Measurements from ENCODE around the gene TOMM7. TPM values are rescaled to one million over a fixed set of nuclear protein-coding genes. Genes with fewer than 3 reads are reported as not detected.

The TOMM7 gene
- total and polyA plus RNA-seq, 10 donors: 85.4 to 524 (median 300) TPM

GRCh38 chr7:22858640-22859561 lies 36.3 kb upstream of the TOMM7 start:
- DNase-seq: no peak
- no peak overlapping the region for H3K4me3 ChIP-seq
- H3K9me3 ChIP-seq: no peaks in the 10 kb centered on the region
- TF ChIP-seq CTCF (IDR thresholded peaks at IDR 0.05 in 8 of 11, conservative IDR thresholded peaks at IDR 0.05 in 3 of 11): no peak
- intact Hi-C loops (cut with DNase I; ENCODE audit: low total_unique reads): no loop called here
- no peak overlapping the region for H3K27ac ChIP-seq
- WGBS, 5 donors: 73 to 90% (median 86%) methylated on average over 10 of the region's 10 CpGs
- peaks cover 0 to 22% (median 18%) of the 10 kb centered on the region in 6 donors for H3K4me1 ChIP-seq
- peaks cover 0 to 53% (median 4%) of the 10 kb centered on the region in 6 donors for H3K36me3 ChIP-seq
- no peaks in the 10 kb centered on the region for H3K27me3 ChIP-seq (replicated peaks in 1 of 7)

GRCh38 chr7:22858274-22858639 lies 35.6 kb upstream of the TOMM7 start:
- no peaks in the 10 kb centered on the region for H3K27me3 ChIP-seq (replicated peaks in 1 of 7)
- no peak for TF ChIP-seq CTCF (IDR thresholded peaks at IDR 0.05 in 8 of 11, conservative IDR thresholded peaks at IDR 0.05 in 3 of 11)
- TF ChIP-seq POLR2AphosphoS5 (IDR thresholded peaks at IDR 0.05): no peak
- TF ChIP-seq POLR2A (IDR thresholded peaks at IDR 0.05): no peak
- H3K9me3 ChIP-seq: no peaks in the 10 kb centered on the region
- no peak overlapping the region for H3K27ac ChIP-seq
- intact Hi-C loops (cut with DNase I; ENCODE audit: low total_unique reads): no loop called here
- no peak overlapping the region for H3K4me3 ChIP-seq
- H3K36me3 ChIP-seq: peaks cover 0 to 46% (median 4%) of the 10 kb centered on the region in 6 donors
- DNase-seq: no peak
- 71 to 95% (median 90%) methylated on average over 1 of the region's 1 CpG for WGBS, 5 donors
- peaks cover 0 to 28% (median 21%) of the 10 kb centered on the region in 6 donors for H3K4me1 ChIP-seq

- Histone ChIP-seq H3K4me1 (peaks cover 0 to 33% (median 24%) of the 10 kb centered on the region in 6 donors), H3K27me3 (replicated peaks in 1 of 7) (no peaks in the 10 kb centered on the region), H3K9me3 (no peaks in the 10 kb centered on the region), H3K36me3 (peaks cover 0 to 42% (median 4%) of the 10 kb centered on the region in 6 donors), H3K4me3 (no peak overlapping the region), H3K27ac (peak overlapping the region in 1 of 8 donors; percentile 90)
- intact Hi-C loops (cut with DNase I; ENCODE audit: low total_unique reads): no loop called here
- DNase-seq: no peak
- WGBS, 5 donors: 60 to 89% (median 84%) methylated on average over 2 of the region's 2 CpGs
- TF ChIP-seq POLR2AphosphoS5 (IDR thresholded peaks at IDR 0.05): no peak
- TF ChIP-seq POLR2A (IDR thresholded peaks at IDR 0.05): no peak
- TF ChIP-seq CTCF (IDR thresholded peaks at IDR 0.05 in 8 of 11, conservative IDR thresholded peaks at IDR 0.05 in 3 of 11): no peak
Observed at GRCh38 chr7:22856416-22856815, 33.8 kb upstream of the TOMM7 start.

- no peak for DNase-seq
- H3K36me3 ChIP-seq: peaks cover 0 to 34% (median 4%) of the 10 kb centered on the region in 6 donors
- no peaks in the 10 kb centered on the region for H3K27me3 ChIP-seq (replicated peaks in 1 of 7)
- peak overlapping the region; percentile 64 to 88 (median 81) for H3K4me3 ChIP-seq
- H3K4me1 ChIP-seq: peaks cover 0 to 33% (median 24%) of the 10 kb centered on the region in 6 donors
- no peaks in the 10 kb centered on the region for H3K9me3 ChIP-seq
- intact Hi-C loops (cut with DNase I; ENCODE audit: low total_unique reads): no loop called here
- WGBS, 5 donors: 28 to 35% (median 32%) methylated on average over 9 of the region's 9 CpGs
- peak overlapping the region; percentile 81 to 93 (median 90) for H3K27ac ChIP-seq
- no peak for TF ChIP-seq CTCF (IDR thresholded peaks at IDR 0.05 in 8 of 11, conservative IDR thresholded peaks at IDR 0.05 in 3 of 11)
- no peak for TF ChIP-seq POLR2AphosphoS5 (IDR thresholded peaks at IDR 0.05)
- TF ChIP-seq POLR2A (IDR thresholded peaks at IDR 0.05): no peak
Observed at GRCh38 chr7:22855049-22855392, 32.4 kb upstream of the TOMM7 start.

Measured in spleen (tissue), 11 donors.